GM12891 (cell line): ENCODE data around the gene CDK2.
A peak's percentile ranks its signal among the peaks of the same experiment; 100 is the strongest.

Experiments used
- DNase-seq: peaks from one replicate; pipeline ENCODE4 v3.0.0; 2011; ENCODE audit warnings: low spot score; ENCODE audit not compliant: insufficient read length
- FAIRE-seq: peaks from 2 replicates; lab custom pipeline; 2011; peaks lifted over from hg19 to GRCh38; lab: Jason Lieb, UNC
- PAX5 ChIP-seq: IDR thresholded peaks from 2 replicates; pipeline ENCODE4 v1.6.1; 2011; ENCODE audit warnings: low read length, moderate library complexity, mild to moderate bottlenecking; ENCODE audit not compliant: insufficient read depth, severe bottlenecking
- POLR2A ChIP-seq: IDR thresholded peaks from 2 replicates; pipeline ENCODE4 v1.6.1; 2011; ENCODE audit warnings: low read depth, low read length, control low read depth
- POLR2AphosphoS5 ChIP-seq: IDR thresholded peaks from 2 replicates; pipeline ENCODE4 v1.6.1; 2011; ENCODE audit warnings: low read depth, low read length, control low read depth
- POU2F2 ChIP-seq: IDR thresholded peaks from 2 replicates; pipeline ENCODE4 v1.6.1; 2011; ENCODE audit warnings: low read depth, mild to moderate bottlenecking, control low read depth, low read length, moderate library complexity
- SPI1 ChIP-seq: IDR thresholded peaks from 2 replicates; pipeline ENCODE4 v1.6.1; 2011; ENCODE audit warnings: low read depth, low read length, control low read depth
- TAF1 ChIP-seq: IDR thresholded peaks from 2 replicates; pipeline ENCODE4 v1.6.1; 2011; ENCODE audit warnings: low read depth, low read length, control low read depth

The CDK2 gene

GRCh38 chr12:55937981-55938380, 28.6 kb upstream of the CDK2 start:
- TF ChIP-seq POLR2A (no peak), POU2F2 (no peak), POLR2AphosphoS5 (no peak), TAF1 (no peak), PAX5 (no peak), SPI1 (no peak)
- no peak for DNase-seq
- FAIRE-seq, result no peak

GRCh38 chr12:55938826-55939501, 27.7 kb upstream of the CDK2 start:
- DNase-seq (no peak), FAIRE-seq (no peak)
- TF ChIP-seq SPI1 (no peak), TAF1 (no peak), PAX5 (no peak), POLR2A (no peak), POU2F2 (no peak), POLR2AphosphoS5 (no peak)

GRCh38 chr12:55940065-55940732, 26.4 kb upstream of the CDK2 start:
- DNase-seq, result peak; percentile 70
- FAIRE-seq, result peak; percentile 96
- no peak for TF ChIP-seq POLR2A
- no peak for TF ChIP-seq TAF1
- TF ChIP-seq PAX5, result no peak
- no peak for TF ChIP-seq SPI1
- no peak for TF ChIP-seq POU2F2
- TF ChIP-seq POLR2AphosphoS5, result no peak

GRCh38 chr12:55942055-55942454, 24.6 kb upstream of the CDK2 start:
- no peak for DNase-seq
- TF ChIP-seq PAX5, result no peak
- no peak for TF ChIP-seq TAF1
- TF ChIP-seq POLR2A, result no peak
- no peak for TF ChIP-seq POU2F2
- TF ChIP-seq POLR2AphosphoS5, result no peak
- TF ChIP-seq SPI1, result no peak
- FAIRE-seq, result no peak

- TF ChIP-seq POLR2AphosphoS5, result no peak
- no peak for TF ChIP-seq TAF1
- TF ChIP-seq POU2F2, result no peak
- TF ChIP-seq SPI1, result no peak
- no peak for TF ChIP-seq PAX5
- no peak for TF ChIP-seq POLR2A
- DNase-seq, result no peak
- no peak for FAIRE-seq
Measured at GRCh38 chr12:55942577-55943136, 24.0 kb upstream of the CDK2 start.

- no peak for FAIRE-seq
- DNase-seq, result no peak
- no peak for TF ChIP-seq TAF1
- no peak for TF ChIP-seq PAX5
Measured at GRCh38 chr12:55946553-55946952, 20.1 kb upstream of the CDK2 start.

- DNase-seq, result no peak
- no peak for TF ChIP-seq POLR2AphosphoS5
- no peak for TF ChIP-seq SPI1
- TF ChIP-seq POU2F2, result no peak
- TF ChIP-seq TAF1, result no peak
- TF ChIP-seq PAX5, result no peak
- no peak for TF ChIP-seq POLR2A
- no peak for FAIRE-seq
Measured at GRCh38 chr12:55955344-55955743, 11.3 kb upstream of the CDK2 start.

- FAIRE-seq, result no peak
- TF ChIP-seq POLR2AphosphoS5 (no peak), POLR2A (no peak), POU2F2 (no peak), SPI1 (no peak), TAF1 (no peak)
- no peak for DNase-seq
Measured at GRCh38 chr12:55955800-55956508, 10.7 kb upstream of the CDK2 start.

- TF ChIP-seq POU2F2 (no peak), TAF1 (no peak), SPI1 (no peak), POLR2A (no peak), POLR2AphosphoS5 (no peak), PAX5 (no peak)
- FAIRE-seq (no peak), DNase-seq (no peak)
Measured at GRCh38 chr12:55957106-55957859, 9.3 kb upstream of the CDK2 start.
